Measurements from ENCODE around the gene WSB2. TPM values are rescaled to one million over a fixed set of nuclear protein-coding genes. Genes with fewer than 3 reads are reported as not detected.

WSB2 gene
- total RNA-seq, 2 experiments from 2014 or later: 26.2 to 27.9 TPM

- no peak for ATAC-seq
- no peaks in the 10 kb centered on the region for H3K27me3 Mint-ChIP-seq
- H3K4me3 Mint-ChIP-seq: peak overlapping the region; percentile 85
- no peaks in the 10 kb centered on the region for H3K9me3 Mint-ChIP-seq
- ChIA-PET CTCF (interaction anchor here (1.1 to 1.4 kb wide), 2 partner anchors 38 to 47 kb away, joined by 3 read pairs; no protein-coding TSS in a partner anchor), POLR2A (interaction anchor here (1.1 kb wide), 1 partner anchor 10 kb away, joined by 3 read pairs; no protein-coding TSS in a partner anchor)
- no peak for DNase-seq
- no peak for TF ChIP-seq CTCF (IDR thresholded peaks at IDR 0.05)
- peaks cover 44% of the 10 kb centered on the region for H3K36me3 Mint-ChIP-seq (ENCODE audit: low read depth)
- H3K27ac Mint-ChIP-seq: peak overlapping the region; percentile 31
- intact Hi-C loops (cut with micrococcal nuclease): no loop called here
- peaks cover 14% of the 10 kb centered on the region for H3K4me1 Mint-ChIP-seq (ENCODE audit: low read depth)
Measured at GRCh38 chr12:118017926-118018325, 43.1 kb downstream of the WSB2 start.

GRCh38 chr12:118016424-118017264 lies 44.3 kb downstream of the WSB2 start, which contains the start of gene RFC5:
Gene RFC5 (plus strand): TSS chr12:118016703. CDS start chr12:118016828, 125 bp downstream.
- DNase-seq (peak; percentile 99), ATAC-seq (peak; percentile 97)
- Mint-ChIP-seq H3K27me3 (no peaks in the 10 kb centered on the region), H3K9me3 (no peaks in the 10 kb centered on the region), H3K4me1 (ENCODE audit: low read depth) (peaks cover 12% of the 10 kb centered on the region), H3K27ac (peak within 1 kb of the TSS; percentile 93), H3K4me3 (peak within 1 kb of the TSS; percentile 85), H3K36me3 (ENCODE audit: low read depth) (peaks cover 34% of the 10 kb centered on the region)
- ChIA-PET POLR2A (interaction anchor here (0.6 to 1.7 kb wide), 10 partner anchors 16 to 1652 kb away, joined by 3 to 7 read pairs (median 4); partner anchors contain the start of gene WSB2), CTCF (interaction anchor here (0.8 to 1.8 kb wide), 9 partner anchors 11 to 359 kb away, joined by 3 to 6 read pairs (median 4); partner anchors contain the start of gene SUDS3)
- intact Hi-C loops (cut with micrococcal nuclease): no loop called here
- TF ChIP-seq CTCF (IDR thresholded peaks at IDR 0.05): no peak

GRCh38 chr12:118015944-118016343 lies 45.0 kb downstream of the WSB2 start:
- Mint-ChIP-seq H3K4me1 (ENCODE audit: low read depth) (peaks cover 12% of the 10 kb centered on the region), H3K27me3 (no peaks in the 10 kb centered on the region), H3K9me3 (no peaks in the 10 kb centered on the region), H3K4me3 (peak overlapping the region; percentile 85), H3K36me3 (ENCODE audit: low read depth) (peaks cover 29% of the 10 kb centered on the region), H3K27ac (no peak overlapping the region)
- ChIA-PET POLR2A (interaction anchor here (0.6 to 1.7 kb wide), 9 partner anchors 17 to 1653 kb away, joined by 3 to 7 read pairs (median 4); no protein-coding TSS in a partner anchor), CTCF (interaction anchor here (1.2 to 1.8 kb wide), 6 partner anchors 16 to 360 kb away, joined by 3 to 6 read pairs (median 4); partner anchors contain the start of gene SUDS3)
- ATAC-seq: no peak
- DNase-seq: no peak
- no peak for TF ChIP-seq CTCF (IDR thresholded peaks at IDR 0.05)
- intact Hi-C loops (cut with micrococcal nuclease): no loop called here

- no peak overlapping the region for H3K4me3 Mint-ChIP-seq
- peaks cover 23% of the 10 kb centered on the region for H3K36me3 Mint-ChIP-seq (ENCODE audit: low read depth)
- no peak for TF ChIP-seq CTCF (IDR thresholded peaks at IDR 0.05)
- no peaks in the 10 kb centered on the region for H3K27me3 Mint-ChIP-seq
- DNase-seq (no peak), ATAC-seq (no peak)
- H3K4me1 Mint-ChIP-seq (ENCODE audit: low read depth): peaks cover 12% of the 10 kb centered on the region
- H3K27ac Mint-ChIP-seq: no peak overlapping the region
- intact Hi-C loops (cut with micrococcal nuclease): no loop called here
- CTCF ChIA-PET: no interaction called here
- POLR2A ChIA-PET: no interaction called here
- no peaks in the 10 kb centered on the region for H3K9me3 Mint-ChIP-seq
Measured at GRCh38 chr12:118015306-118015705, 45.7 kb downstream of the WSB2 start.

- Mint-ChIP-seq H3K36me3 (ENCODE audit: low read depth) (peaks cover 8% of the 10 kb centered on the region), H3K9me3 (no peaks in the 10 kb centered on the region), H3K4me1 (ENCODE audit: low read depth) (peaks cover 10% of the 10 kb centered on the region), H3K27me3 (no peaks in the 10 kb centered on the region), H3K4me3 (no peak overlapping the region), H3K27ac (no peak overlapping the region)
- POLR2A ChIA-PET: no interaction called here
- TF ChIP-seq CTCF (IDR thresholded peaks at IDR 0.05): no peak
- no peak for DNase-seq
- CTCF ChIA-PET: interaction anchor here (0.7 kb wide), 1 partner anchor 826 kb away, joined by 3 read pairs; no protein-coding TSS in a partner anchor
- intact Hi-C loops (cut with micrococcal nuclease): no loop called here
- ATAC-seq: no peak
Measured at GRCh38 chr12:118013283-118013682, 47.7 kb downstream of the WSB2 start.
